Sigmoid colon (tissue), 4 donors: ENCODE results near the gene CA12.

Experiments used
- CTCF ChIP-seq, 4 experiments: fragments of 450-650 bp in 3 of 4; fragments of 200-600 bp in 1 of 4; IDR thresholded peaks; one replicate each; pipeline ENCODE4 v1.5.1; 2016 to 2019; ENCODE audit warnings: antibody characterized with exemption in 4 of 4, mild to moderate bottlenecking in 3 of 4, moderate library complexity in 2 of 4
- EP300 ChIP-seq, 4 donors: sonication (generic); formaldehyde crosslinking; IDR thresholded peaks; one replicate each; pipeline ENCODE4 v1.6.1; 2017; ENCODE audit warnings: antibody characterized with exemption in 4 of 4
- POLR2A ChIP-seq, 2 donors: fragments of 450-650 bp; IDR thresholded peaks; one replicate each; pipeline ENCODE4 v1.6.1; 2016; ENCODE audit warnings: antibody characterized with exemption in 2 of 2, mild to moderate bottlenecking in 2 of 2, moderate library complexity in 2 of 2

GRCh38 chr15:63414474-63415120 is 33.0 kb upstream of the CA12 start:
- TF ChIP-seq CTCF (IDR thresholded peaks at IDR 0.05) (no peak), POLR2A (IDR thresholded peaks at IDR 0.05) (no peak), EP300 (IDR thresholded peaks at IDR 0.05) (no peak)
